ENCODE results near the gene SKIDA1.
"Not testable (repeated sequence)": the region's sequence is repeated elsewhere in the genome, so short reads cannot be mapped to it uniquely, and the experiment has no call there.

The SKIDA1 gene

DNA sequence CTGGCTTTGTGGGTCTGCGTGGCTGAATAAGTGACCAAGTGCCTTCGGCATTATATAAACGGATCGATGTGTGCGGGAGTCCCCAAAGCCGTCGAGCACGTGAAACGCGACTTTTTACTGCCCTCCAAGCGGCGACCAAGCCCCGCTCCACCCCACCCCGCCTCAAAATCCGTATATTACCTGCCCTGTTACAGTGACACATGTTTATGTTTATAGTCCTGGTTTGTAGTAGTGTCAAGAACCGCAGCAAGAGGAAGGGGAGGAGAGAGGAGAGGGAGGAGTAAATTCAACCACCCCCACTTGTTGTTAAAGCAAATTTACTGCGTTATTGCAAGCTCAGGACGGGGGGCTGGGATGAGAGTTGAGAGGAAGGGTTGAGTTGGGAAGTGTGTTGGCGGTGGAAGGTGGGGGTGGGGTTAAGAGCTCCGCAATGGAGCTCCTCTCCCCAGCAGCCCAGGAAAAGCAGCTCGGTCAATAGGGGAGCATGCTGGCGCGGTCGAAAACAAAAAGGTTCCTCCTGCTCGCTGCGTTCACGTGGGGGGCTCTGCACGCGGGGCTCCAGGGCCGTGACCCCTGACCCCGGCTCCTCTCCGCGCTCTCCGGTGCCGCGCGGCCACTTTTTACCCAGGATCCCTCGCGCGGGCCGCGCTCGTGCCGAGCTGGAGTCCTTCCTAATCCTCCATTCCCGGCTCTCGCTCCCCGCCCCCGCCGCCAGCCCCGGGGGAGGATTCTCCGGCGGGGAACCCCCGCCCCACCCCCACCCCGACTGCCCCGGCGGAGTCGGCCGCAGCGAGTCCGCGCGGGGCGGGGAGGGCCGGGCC lies at the start of gene SKIDA1:
Gene SKIDA1 (minus strand): TSS at position 316 of the 821 bp plus-strand sequence. CDS start 7,860 bp downstream, outside the sequence.
- peak; percentile 66 to 75 for DNase-seq

GRCh38 chr10:21574514-21574913 lies 49.0 kb upstream of the SKIDA1 start:
- not testable (repeated sequence) for DNase-seq

DNA sequence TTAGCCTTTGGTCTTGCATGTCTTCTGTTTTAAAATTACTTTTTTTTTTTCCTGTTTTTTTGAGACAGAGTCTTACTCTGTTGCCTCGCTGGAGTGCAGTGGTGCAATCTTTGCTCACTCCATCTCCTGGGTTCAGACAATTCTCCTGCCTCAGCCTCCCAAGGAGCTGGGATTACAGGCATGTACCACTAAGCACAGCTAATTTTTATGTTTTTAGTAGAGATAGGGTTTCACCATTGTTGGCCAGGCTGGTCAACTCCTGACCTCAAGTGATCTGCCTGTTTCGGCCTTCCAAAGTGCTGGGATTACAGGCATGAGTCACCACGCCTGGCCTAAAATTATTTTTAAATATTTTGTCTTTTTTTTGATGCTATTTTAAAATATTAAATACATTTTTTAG lies 47.1 kb upstream of the SKIDA1 start:
- DNase-seq, result no peak

DNA sequence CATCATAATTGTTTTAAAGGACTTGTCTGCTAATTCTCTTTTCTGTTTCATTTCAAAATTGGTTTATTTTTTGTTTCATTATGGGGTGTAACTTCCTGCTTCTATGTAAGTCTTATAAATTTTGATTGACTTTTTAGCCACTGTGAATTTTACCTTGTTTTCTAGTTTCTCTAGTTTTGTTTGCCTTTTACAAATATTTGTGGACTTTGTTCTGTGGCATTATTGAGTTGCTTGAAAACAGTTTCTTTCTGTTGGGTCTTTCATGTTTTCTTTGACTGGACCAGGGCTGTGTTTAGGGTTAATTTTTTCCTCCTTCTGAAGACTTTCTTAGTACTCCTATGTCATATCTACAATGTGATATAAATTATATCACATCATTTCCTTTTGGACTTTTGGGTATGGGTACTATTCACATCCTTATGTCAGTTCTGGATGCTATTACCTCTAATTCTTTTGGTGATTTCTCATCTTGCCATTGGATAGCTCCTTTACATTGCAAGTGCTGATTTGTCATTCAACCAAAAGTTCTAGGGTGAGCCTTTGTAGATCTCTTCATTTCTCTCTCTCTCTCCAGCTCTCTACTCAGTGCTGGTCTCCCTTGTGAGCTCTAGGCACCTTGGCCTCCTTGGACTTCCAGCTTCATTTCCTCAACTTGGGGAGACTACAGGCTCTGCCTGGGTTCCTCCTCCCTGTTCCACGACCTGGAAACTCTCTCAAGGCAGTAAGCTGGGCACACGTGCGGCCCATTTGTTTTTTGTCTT lies 45.5 kb upstream of the SKIDA1 start:
- no peak for DNase-seq

GRCh38 chr10:21558984-21559383 lies 33.5 kb upstream of the SKIDA1 start:
- DNase-seq, result not testable (repeated sequence)

- DNase-seq, result no peak
Measured at GRCh38 chr10:21556527-21556926, 31.0 kb upstream of the SKIDA1 start.

DNA sequence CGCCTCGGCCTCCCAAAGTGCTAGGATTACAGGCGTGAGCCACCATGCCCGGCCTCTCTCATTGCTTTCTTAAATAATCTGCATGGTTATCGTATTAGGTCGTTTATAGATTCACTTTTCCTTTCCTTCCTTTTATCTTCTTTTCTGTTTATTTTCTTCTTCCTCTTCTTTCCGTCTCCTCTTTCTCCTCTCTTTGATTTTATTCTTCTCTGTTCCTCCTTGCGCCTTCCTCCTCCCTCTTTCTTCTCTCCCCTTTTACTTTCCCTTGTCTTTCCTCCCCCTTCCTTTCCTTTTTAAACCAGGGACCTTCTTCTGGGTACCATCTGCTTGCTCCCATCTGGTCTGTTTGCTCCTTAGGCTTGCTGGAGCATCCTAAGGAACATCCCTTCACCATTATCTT lies 27.2 kb upstream of the SKIDA1 start:
- no peak for DNase-seq

DNA sequence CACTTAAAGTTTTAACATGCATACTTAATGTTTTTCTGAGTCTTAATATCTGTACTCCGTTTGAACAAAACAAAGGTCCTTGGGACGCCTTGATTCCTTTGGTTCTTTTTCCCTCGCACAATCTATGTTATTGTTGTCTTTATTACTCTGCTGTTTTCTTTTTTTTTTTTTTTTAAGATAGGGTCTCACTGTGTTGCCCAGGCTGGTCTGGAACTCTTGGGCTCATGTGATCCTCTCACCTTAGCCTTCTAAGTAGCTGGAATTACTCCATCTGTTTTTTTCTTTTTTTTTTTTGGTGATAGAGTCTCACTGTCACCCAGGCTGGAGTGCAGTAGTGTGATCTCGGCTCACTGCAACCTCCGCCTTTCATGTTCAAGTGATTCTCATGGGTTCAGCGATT lies 21.8 kb upstream of the SKIDA1 start:
- no peak for DNase-seq

GRCh38 chr10:21540701-21541100 lies 15.2 kb upstream of the SKIDA1 start:
- DNase-seq, result not testable (repeated sequence)

- no peak for DNase-seq
Measured at GRCh38 chr10:21536874-21537273, 11.4 kb upstream of the SKIDA1 start.

DNA sequence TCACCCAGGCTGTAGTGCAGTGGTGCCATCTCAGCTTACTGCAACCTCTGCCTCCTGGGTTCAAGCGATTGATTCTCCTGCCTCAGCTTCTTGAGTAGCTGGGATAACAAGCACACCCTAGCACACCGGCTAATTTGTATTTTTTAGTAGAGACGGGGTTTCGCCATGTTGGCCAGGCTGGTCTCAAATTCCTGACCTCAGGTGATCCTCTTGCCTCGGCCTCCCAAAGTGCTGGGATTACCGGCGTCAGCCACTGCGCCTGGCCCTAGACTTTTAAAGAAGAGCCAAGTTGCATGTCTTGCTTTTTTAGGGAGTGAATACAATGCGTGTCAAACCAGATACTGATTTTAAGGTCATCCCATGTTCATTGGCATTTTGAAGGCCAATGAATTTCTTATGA lies 10.5 kb upstream of the SKIDA1 start:
- not testable (repeated sequence) for DNase-seq

GRCh38 chr10:21535494-21535965 lies 10.0 kb upstream of the SKIDA1 start:
- DNase-seq, result no peak

GRCh38 chr10:21534604-21535493 lies 9.4 kb upstream of the SKIDA1 start:
- peak; percentile 57 to 60 for DNase-seq

DNA sequence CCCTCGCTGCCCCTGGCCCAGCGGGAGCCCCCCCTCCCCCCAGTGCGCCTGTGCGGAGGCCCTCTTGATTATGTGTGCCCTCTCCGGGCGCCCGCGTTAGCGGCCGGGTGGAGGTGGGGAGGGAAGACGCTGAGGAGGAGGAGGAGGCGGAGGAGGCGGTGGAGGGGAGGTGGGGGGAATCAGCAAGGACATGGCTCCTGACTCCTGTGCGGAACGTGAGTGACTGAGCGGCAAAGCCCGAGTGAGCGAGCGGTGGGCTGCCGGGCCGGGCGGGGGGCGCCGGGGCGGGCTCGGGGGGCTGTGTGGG lies 8.8 kb upstream of the SKIDA1 start:
- DNase-seq, result no peak

- DNase-seq, result peak; percentile 86 to 92
Measured at GRCh38 chr10:21533467-21534279, 8.2 kb upstream of the SKIDA1 start, which contains the start of gene MLLT10. TSS of gene MLLT10 (plus strand) at chr10:21534232. CDS start at chr10:21534645, 413 bp downstream.

GRCh38 chr10:21532694-21533466 lies 7.4 kb upstream of the SKIDA1 start:
- no peak for DNase-seq

DNA sequence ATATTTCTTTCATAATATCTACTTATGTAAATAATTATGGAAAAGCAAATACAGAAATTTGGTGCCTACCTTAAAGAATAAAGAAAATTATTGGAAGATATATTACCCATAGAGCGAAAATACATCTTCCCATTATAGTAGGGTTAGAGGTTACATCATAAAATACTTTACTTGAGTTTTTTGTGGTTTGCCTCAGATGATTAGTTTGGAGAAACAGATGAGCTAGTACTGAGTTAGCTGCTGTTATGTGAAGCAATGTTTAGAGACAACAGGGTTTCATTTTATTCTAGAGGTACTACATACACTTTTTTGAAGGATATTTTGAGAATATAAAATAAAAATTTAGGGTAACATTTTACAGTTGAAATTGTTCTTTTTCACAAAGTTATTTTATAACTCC lies 5.7 kb upstream of the SKIDA1 start:
- DNase-seq, result no peak

- DNase-seq, result no peak
Measured at GRCh38 chr10:21530641-21531040, 5.2 kb upstream of the SKIDA1 start.

DNA sequence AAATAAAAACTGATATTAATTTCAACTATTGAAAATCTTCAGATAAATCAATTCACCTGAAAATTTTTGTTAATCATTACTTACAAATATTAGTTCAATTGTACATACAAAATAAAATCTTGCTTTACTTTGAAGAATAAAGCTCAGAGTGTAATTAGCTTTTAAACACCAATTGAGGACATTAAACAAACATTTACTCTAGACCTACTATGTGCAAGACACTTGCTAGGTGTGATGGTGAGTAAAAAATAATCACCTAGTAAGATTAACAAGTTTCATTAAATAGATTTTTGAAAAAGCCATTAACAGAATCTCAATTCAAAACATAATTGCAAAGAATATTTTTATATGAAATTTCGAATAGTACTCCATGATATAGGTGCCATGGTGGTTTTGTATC lies 4.7 kb upstream of the SKIDA1 start:
- no peak for DNase-seq

- no peak for DNase-seq
Measured at GRCh38 chr10:21529032-21529910, 3.8 kb upstream of the SKIDA1 start.
